Testis (tissue), 3 donors: ENCODE measurements around the gene SMCO2. TPM values are rescaled to one million over a fixed set of nuclear protein-coding genes. Genes with fewer than 3 reads are reported as not detected.

Source experiments
- DNase-seq: peaks from one replicate; pipeline ENCODE4 v3.0.0-alpha.2; 2019
- H3K27ac ChIP-seq, 2 donors: fragments of 200-600 bp; sonication (generic); one replicate each; pipeline ENCODE4 v1.5.1; 2019
- H3K27me3 ChIP-seq: fragments of 200-600 bp; sonication (generic); one replicate; pipeline ENCODE4 v1.5.1; 2019
- H3K36me3 ChIP-seq: fragments of 200-600 bp; sonication (generic); one replicate; pipeline ENCODE4 v1.5.1; 2017; ENCODE audit warnings: low read depth; ENCODE audit errors: missing control alignments
- H3K4me1 ChIP-seq: fragments of 200-600 bp; sonication (generic); one replicate; pipeline ENCODE4 v1.5.1; 2019
- H3K4me3 ChIP-seq, 2 donors: fragments of 200-600 bp; sonication (generic); one replicate each; pipeline ENCODE4 v1.5.1; 2017 to 2019
- H3K9me3 ChIP-seq: fragments of 200-600 bp; sonication (generic); one replicate; pipeline ENCODE4 v1.5.1; 2017
- POLR2A ChIP-seq: fragments of 450-650 bp; IDR thresholded peaks from one replicate; pipeline ENCODE4 v1.6.1; 2017; ENCODE audit warnings: antibody characterized with exemption, mild to moderate bottlenecking, moderate library complexity
- WGBS, 2 donors: methylation state at CpG; one replicate each; pipeline ENCODE4 v1.1.5; 2018; 5-methylcytosine and 5-hydroxymethylcytosine counted together
- intact Hi-C: fragments of 100-400 bp; cut with DNase I; formaldehyde crosslinking; loops from one replicate; pipeline ENCODE4 v1.15.1; 2023; ENCODE audit warnings: low total_unique reads
- polyA plus RNA-seq: library from polyadenylated mRNA; stranded (reverse); fragments of 350-450 nt; fragmentation: Illumina TruSeq; extraction: RNeasy Lipid Tissue Mini Kit (QIAGEN cat#74804); gene quantifications from one replicate; pipeline ENCODE4 v1.2.3, GENCODE V29; 2014; ENCODE audit warnings: low read depth, low replicate concordance; ENCODE audit not compliant: insufficient read depth
- total RNA-seq, 2 donors: library from RNA; depleted of rRNA; stranded (reverse); fragments of >200 nt; gene quantifications; one replicate each; pipeline ENCODE4 v1.2.3, GENCODE V29; 2016
- TF ChIP-seq, protein P1 (sequence below), 3 experiments: fragments of 450-650 bp in 2 of 3; fragments of 200-600 bp in 1 of 3; sonication (generic) in 1 of 3; IDR thresholded peaks; one replicate each; pipeline ENCODE4 v1.5.1; 2016 to 2019; ENCODE audit warnings: antibody characterized with exemption in 3 of 3, mild to moderate bottlenecking in 2 of 3, moderate library complexity in 1 of 3

SMCO2 gene
- total and polyA plus RNA-seq, 3 donors from 2014 or later: 1.5 to 4.6 TPM; not detected in 1

DNA sequence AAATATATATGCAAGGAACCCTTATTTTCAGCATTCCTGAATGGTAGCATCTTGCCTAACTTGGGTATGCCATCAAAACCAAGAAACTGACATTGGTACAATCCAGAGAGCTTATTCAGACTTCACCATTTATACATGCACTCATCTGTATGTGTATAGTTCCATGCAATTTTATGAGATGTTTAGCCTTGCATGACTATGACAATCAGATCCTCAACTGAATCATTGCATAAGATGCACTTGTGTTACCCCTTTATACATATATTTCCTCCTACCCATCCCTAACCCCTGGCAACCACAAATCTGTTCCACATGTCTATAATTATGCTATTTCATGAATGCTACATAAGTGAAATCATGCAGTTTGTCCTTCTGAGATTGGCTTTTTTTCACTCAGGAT, 40.4 kb downstream of the SMCO2 start:
- no peak for DNase-seq
- Histone ChIP-seq H3K27ac (no peak overlapping the region), H3K4me1 (no peaks in the 10 kb centered on the region), H3K4me3 (no peak overlapping the region), H3K36me3 (no peaks in the 10 kb centered on the region), H3K9me3 (no peaks in the 10 kb centered on the region), H3K27me3 (no peaks in the 10 kb centered on the region)
- intact Hi-C loops: no loop called here
- TF ChIP-seq, protein P1, sequence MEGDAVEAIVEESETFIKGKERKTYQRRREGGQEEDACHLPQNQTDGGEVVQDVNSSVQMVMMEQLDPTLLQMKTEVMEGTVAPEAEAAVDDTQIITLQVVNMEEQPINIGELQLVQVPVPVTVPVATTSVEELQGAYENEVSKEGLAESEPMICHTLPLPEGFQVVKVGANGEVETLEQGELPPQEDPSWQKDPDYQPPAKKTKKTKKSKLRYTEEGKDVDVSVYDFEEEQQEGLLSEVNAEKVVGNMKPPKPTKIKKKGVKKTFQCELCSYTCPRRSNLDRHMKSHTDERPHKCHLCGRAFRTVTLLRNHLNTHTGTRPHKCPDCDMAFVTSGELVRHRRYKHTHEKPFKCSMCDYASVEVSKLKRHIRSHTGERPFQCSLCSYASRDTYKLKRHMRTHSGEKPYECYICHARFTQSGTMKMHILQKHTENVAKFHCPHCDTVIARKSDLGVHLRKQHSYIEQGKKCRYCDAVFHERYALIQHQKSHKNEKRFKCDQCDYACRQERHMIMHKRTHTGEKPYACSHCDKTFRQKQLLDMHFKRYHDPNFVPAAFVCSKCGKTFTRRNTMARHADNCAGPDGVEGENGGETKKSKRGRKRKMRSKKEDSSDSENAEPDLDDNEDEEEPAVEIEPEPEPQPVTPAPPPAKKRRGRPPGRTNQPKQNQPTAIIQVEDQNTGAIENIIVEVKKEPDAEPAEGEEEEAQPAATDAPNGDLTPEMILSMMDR (IDR thresholded peaks at IDR 0.05): no peak
- TF ChIP-seq POLR2A: no peak

DNA sequence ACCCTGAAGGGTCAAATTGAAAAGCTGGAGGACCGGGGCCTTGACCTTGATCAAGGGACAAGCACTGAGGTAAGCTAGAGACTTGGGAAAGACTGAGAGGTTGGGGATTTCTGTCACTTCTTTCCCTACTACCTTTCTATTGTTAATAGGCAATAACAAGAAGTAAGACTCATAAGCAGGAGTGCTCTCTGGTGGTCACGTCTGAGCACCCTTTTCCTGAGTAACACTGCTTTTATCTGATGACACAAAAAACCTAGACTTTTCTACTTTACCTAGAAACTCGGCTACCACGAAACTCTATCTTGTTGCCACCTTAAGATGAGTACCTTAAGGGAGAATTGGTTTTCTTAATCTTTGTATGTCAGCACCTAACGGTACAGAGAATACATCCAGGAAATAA, 41.9 kb downstream of the SMCO2 start:
- Histone ChIP-seq H3K27me3 (no peaks in the 10 kb centered on the region), H3K27ac (no peak overlapping the region), H3K9me3 (no peaks in the 10 kb centered on the region), H3K4me3 (no peak overlapping the region), H3K4me1 (no peaks in the 10 kb centered on the region), H3K36me3 (no peaks in the 10 kb centered on the region)
- intact Hi-C loops: no loop called here
- WGBS, 2 donors: 83 to 88% methylated on average over 5 of the region's 5 CpGs
- no peak for DNase-seq
- no peak for TF ChIP-seq POLR2A
- TF ChIP-seq, protein P1 (IDR thresholded peaks at IDR 0.05): no peak

DNA sequence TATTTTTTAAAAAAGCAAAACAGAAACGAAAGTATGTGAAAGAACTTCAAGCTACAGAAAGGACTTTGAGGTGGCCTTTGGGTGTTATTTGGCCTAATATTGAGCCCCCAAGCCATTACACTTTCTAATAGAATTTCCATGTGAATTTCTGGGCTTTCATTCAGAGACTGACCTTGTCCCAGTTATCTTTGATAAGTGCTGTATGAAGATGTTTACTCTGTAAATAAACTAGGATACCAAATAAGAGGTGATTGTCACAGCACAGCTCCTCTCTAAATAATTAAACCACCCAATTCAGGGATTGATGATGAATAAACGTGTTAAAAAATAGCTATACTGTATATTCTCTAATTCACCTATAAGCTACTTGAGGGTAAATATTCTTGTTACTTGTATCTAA, 44.7 kb downstream of the SMCO2 start:
- no peak overlapping the region for H3K27ac ChIP-seq
- TF ChIP-seq, protein P1 (IDR thresholded peaks at IDR 0.05): no peak
- TF ChIP-seq POLR2A: no peak
- H3K4me3 ChIP-seq: no peak overlapping the region
- DNase-seq: no peak
- intact Hi-C loops: no loop called here
- 56 to 68% methylated on average over 2 of the region's 2 CpGs for WGBS, 2 donors
- no peaks in the 10 kb centered on the region for H3K4me1 ChIP-seq
- H3K27me3 ChIP-seq: no peaks in the 10 kb centered on the region
- H3K9me3 ChIP-seq: no peaks in the 10 kb centered on the region
- H3K36me3 ChIP-seq: no peaks in the 10 kb centered on the region

- no peak overlapping the region for H3K27ac ChIP-seq
- 79 to 80% methylated on average over 6 of the region's 6 CpGs for WGBS, 2 donors
- H3K9me3 ChIP-seq: no peaks in the 10 kb centered on the region
These were observed 46.9 kb downstream of the SMCO2 start for GRCh38 chr12:27493260-27493940.

GRCh38 chr12:27497446-27497845, 50.9 kb downstream of the SMCO2 start:
- no peaks in the 10 kb centered on the region for H3K9me3 ChIP-seq
- DNase-seq: no peak
- 83 to 95% methylated on average over 3 of the region's 3 CpGs for WGBS, 2 donors
- TF ChIP-seq POLR2A: no peak
- TF ChIP-seq, protein P1 (IDR thresholded peaks at IDR 0.05): no peak
- no peaks in the 10 kb centered on the region for H3K36me3 ChIP-seq
- no peaks in the 10 kb centered on the region for H3K4me1 ChIP-seq
- H3K4me3 ChIP-seq: no peak overlapping the region
- H3K27ac ChIP-seq: no peak overlapping the region
- intact Hi-C loops: no loop called here
- no peaks in the 10 kb centered on the region for H3K27me3 ChIP-seq

More at GRCh38 chr12:27493260-27493940, 46.9 kb downstream of the SMCO2 start:
- TF ChIP-seq, protein P1 (IDR thresholded peaks at IDR 0.05): no peak
- H3K4me3 ChIP-seq: no peak overlapping the region
- no peaks in the 10 kb centered on the region for H3K27me3 ChIP-seq
- H3K36me3 ChIP-seq: no peaks in the 10 kb centered on the region
- H3K4me1 ChIP-seq: no peaks in the 10 kb centered on the region
- DNase-seq: no peak
- intact Hi-C loops: no loop called here
